GM12878 (cell line): ENCODE data around the gene LRRC52. TPM values are rescaled to one million over a fixed set of nuclear protein-coding genes. Genes with fewer than 3 reads are reported as not detected.

ENCODE experiments used
- ATAC-seq: fragments of 200-7000 bp; cut with Tn5 transposase; 3 replicates; pipeline ENCODE4 v1.9.1; 2020; ENCODE audit warnings: mild to moderate bottlenecking, moderate library complexity
- BruUV-seq: library from RNA; stranded (reverse); fragments of 400-500 nt; replicated peaks from 2 replicates; lab custom pipeline; 2021; lab: Mats Ljungman, UMichigan
- CTCF ChIA-PET: fragments of 300-600 bp; sonication (Branson Sonifier 250); formaldehyde crosslinking; extraction: SDS; loops from one replicate; lab custom pipeline; 2021; ENCODE audit warnings: inconsistent platforms; lab: Yijun Ruan, JAX
- POLR2A ChIA-PET: fragments of 350-600 bp; formaldehyde crosslinking; extraction: SDS; loops from one replicate; lab custom pipeline; 2021; ENCODE audit warnings: inconsistent platforms; lab: Charles Lee
- RAD21 ChIA-PET: fragments of 300-600 bp; sonication (Branson Sonifier 250); formaldehyde crosslinking; loops from one replicate; lab custom pipeline; 2023; ENCODE audit warnings: antibody characterized with exemption; ENCODE audit not compliant: unreplicated experiment; lab: Charles Lee
- SMC1A ChIA-PET: fragments of 300-600 bp; sonication (Branson Sonifier 250); formaldehyde crosslinking; loops from one replicate; lab custom pipeline; 2023; ENCODE audit not compliant: unreplicated experiment, uncharacterized antibody; lab: Charles Lee
- DNase-seq: peaks from one replicate; pipeline ENCODE4 v3.0.0-alpha.2; 2011; ENCODE audit warnings: low read depth, low spot score
- FAIRE-seq: peaks from 3 replicates; lab custom pipeline; 2011; peaks lifted over from hg19 to GRCh38; lab: Jason Lieb, UNC
- H2AFZ ChIP-seq: 2 replicates; pipeline ENCODE4 v1.6.0; 2011; ENCODE audit warnings: low read depth, low read length, control low read depth; ENCODE audit not compliant: control insufficient read depth
- H3K27ac ChIP-seq: 2 replicates; pipeline ENCODE4 v1.5.1; 2011; ENCODE audit warnings: control low read depth; ENCODE audit not compliant: control insufficient read depth, insufficient read depth
- H3K27me3 ChIP-seq, 2 experiments: replicated peaks in 1 of 2; 2 replicates each; pipeline versions ENCODE4 v1.6.0 to v1.6.1; 2011; ENCODE audit warnings: low read length in 1 of 2; ENCODE audit not compliant: control insufficient read depth in 2 of 2, insufficient read depth in 2 of 2
- H3K36me3 ChIP-seq, 2 experiments: 2 replicates each; pipeline ENCODE4 v1.5.1; 2011; ENCODE audit warnings: low read length in 1 of 2; ENCODE audit not compliant: control insufficient read depth in 2 of 2, insufficient read depth in 2 of 2
- H3K4me1 ChIP-seq: 2 replicates; pipeline ENCODE4 v1.6.1; 2011; ENCODE audit warnings: mild to moderate bottlenecking, low read length, moderate library complexity, mixed read lengths; ENCODE audit not compliant: control insufficient read depth, insufficient read depth
- H3K4me2 ChIP-seq: 2 replicates; pipeline ENCODE4 v1.6.0; 2011; ENCODE audit warnings: control low read depth; ENCODE audit not compliant: control insufficient read depth, insufficient read depth
- H3K4me3 ChIP-seq: fragments of 200-600 bp; sonication (generic); 2 replicates; pipeline ENCODE4 v1.5.1; 2016
- H3K79me2 ChIP-seq: 2 replicates; pipeline ENCODE4 v1.6.0; 2011; ENCODE audit warnings: low read length; ENCODE audit not compliant: control insufficient read depth, insufficient read depth
- H3K9ac ChIP-seq: 2 replicates; pipeline ENCODE4 v1.8.0; 2011; ENCODE audit warnings: low read length, control low read depth, mixed read lengths; ENCODE audit not compliant: control insufficient read depth, insufficient read depth
- H3K9me3 ChIP-seq: replicated peaks from 3 replicates; pipeline ENCODE4 v1.5.1; 2011; ENCODE audit warnings: mild to moderate bottlenecking, low read length; ENCODE audit not compliant: control insufficient read depth, insufficient read depth
- H4K20me1 ChIP-seq: 2 replicates; pipeline ENCODE4 v1.6.0; 2011; ENCODE audit not compliant: control insufficient read depth, insufficient read depth
- BCL11A ChIP-seq: IDR thresholded peaks from 2 replicates; pipeline ENCODE4 v1.6.1; 2011; ENCODE audit warnings: low read depth, low read length
- CBX3 ChIP-seq: fragments of 200-600 bp; sonication (generic); IDR thresholded peaks from 2 replicates; pipeline ENCODE4 v1.6.1; 2016; ENCODE audit warnings: low read depth, borderline replicate concordance
- CHD4 ChIP-seq: fragments of 200-600 bp; sonication (generic); IDR thresholded peaks from 2 replicates; pipeline ENCODE4 v1.6.1; 2016; ENCODE audit warnings: mild to moderate bottlenecking
- EED ChIP-seq: sonication (generic); IDR thresholded peaks from 2 replicates; pipeline ENCODE4 v1.6.1; 2016; ENCODE audit warnings: antibody characterized with exemption, low read depth
- HDGF ChIP-seq: fragments of 450-650 bp; IDR thresholded peaks from 2 replicates; pipeline ENCODE4 v1.6.1; 2016; ENCODE audit warnings: antibody characterized with exemption
- MYB ChIP-seq: fragments of 150-350 bp; IDR thresholded peaks from 2 replicates; pipeline ENCODE4 v1.6.1; 2014; ENCODE audit warnings: mild to moderate bottlenecking, low read depth, low read length, borderline replicate concordance
- PAX5 ChIP-seq: IDR thresholded peaks from 2 replicates; pipeline ENCODE4 v1.6.1; 2011; ENCODE audit warnings: low read depth, low read length, borderline replicate concordance
- POU2F2 ChIP-seq: IDR thresholded peaks from 3 replicates; pipeline ENCODE4 v1.6.1; 2011; ENCODE audit warnings: low read depth, mild to moderate bottlenecking, low read length, borderline replicate concordance
- SMAD1 ChIP-seq: fragments of 450-650 bp; IDR thresholded peaks from 2 replicates; pipeline ENCODE4 v1.6.1; 2018; ENCODE audit warnings: mild to moderate bottlenecking, low read depth; ENCODE audit not compliant: partially characterized antibody
- SMAD5 ChIP-seq: IDR thresholded peaks from 2 replicates; pipeline ENCODE4 v1.6.1; 2016; ENCODE audit warnings: antibody characterized with exemption, low read depth
- TCF7 ChIP-seq: IDR thresholded peaks from 2 replicates; pipeline ENCODE4 v1.6.1; 2014; ENCODE audit warnings: antibody characterized with exemption, borderline replicate concordance
- ZBTB4 ChIP-seq: fragments of 450-650 bp; formaldehyde crosslinking; IDR thresholded peaks from 2 replicates; pipeline ENCODE4 v1.4.0; 2022; ENCODE audit warnings: mild to moderate bottlenecking, moderate library complexity
- WGBS: methylation state at CpG from one replicate; pipeline ENCODE4 v1.1.6; 2016; ENCODE audit warnings: low lambda C conversion rate; ENCODE audit not compliant: insufficient replicate concordance, insufficient coverage; ENCODE audit errors: missing lambda C conversion rate; 5-methylcytosine and 5-hydroxymethylcytosine counted together
- in situ Hi-C: fragments of 300-500 bp; cut with MboI; formaldehyde crosslinking; loops from 9 replicates; pipeline ENCODE4 v1.14.3; 2018; ENCODE audit warnings: mixed read lengths
- intact Hi-C: fragments of 100-400 bp; cut with micrococcal nuclease; formaldehyde crosslinking; loops from one replicate; pipeline ENCODE4 v1.14.2; 2022; ENCODE audit not compliant: unreplicated experiment
- polyA plus RNA-seq, 11 experiments: library from polyadenylated mRNA; depleted of rRNA in 4 of 11; unstranded in 6 of 11; stranded (reverse) in 5 of 11; fragments of >200 nt; fragmentation: Nextera tagmentation in 4 of 11; fragmentation: Illumina TruSeq in 1 of 11; extraction: Ambion mirVana in 4 of 11; extraction: Trizol in 1 of 11; gene quantifications; 1 replicate in 1 of 11; 2 replicates in 10 of 11; pipeline versions ENCODE4 v1.2.1 to v1.2.3, GENCODE V29; 2011 to 2016; ENCODE audit warnings: inconsistent platforms in 2 of 11, missing spikeins in 2 of 11, low read depth in 1 of 11
- total RNA-seq, 4 experiments: library from RNA; depleted of rRNA in 3 of 4; stranded (reverse); fragments of >200 nt in 3 of 4; fragmentation: Illumina TruSeq in 1 of 4; extraction: Trizol in 1 of 4; gene quantifications; 2 replicates each; pipeline versions ENCODE4 v1.2.1 to v1.2.3, GENCODE V29; 2013 to 2021

LRRC52 gene
- total and polyA plus RNA-seq, 10 of the 15 experiments (the other 5 are each of a cell fraction or from before 2014, with no cell fraction given) = not detected

GRCh38 chr1:165600793-165601192 lies 57.0 kb downstream of the LRRC52 start:
- H2AFZ ChIP-seq = no peak overlapping the region
- in situ Hi-C loops = loop anchor here (5.0 kb wide), 1 partner anchor 317 kb away; no protein-coding TSS in a partner anchor

GRCh38 chr1:165603810-165604209 lies 60.0 kb downstream of the LRRC52 start:
- Histone ChIP-seq H3K4me2 (no peak overlapping the region), H3K79me2 (no peaks in the 10 kb centered on the region), H3K27ac (no peak overlapping the region), H3K27me3 (no peaks in the 10 kb centered on the region), H3K9me3 (no peaks in the 10 kb centered on the region), H3K4me1 (no peaks in the 10 kb centered on the region), H2AFZ (no peak overlapping the region), H3K9ac (no peak overlapping the region), H3K4me3 (no peak overlapping the region), H4K20me1 (no peaks in the 10 kb centered on the region), H3K36me3 (no peaks in the 10 kb centered on the region)
- intact Hi-C loops (loop anchor here (5.0 kb wide), 2 partner anchors 113 to 223 kb away; partner anchors contain the start of gene UCK2), in situ Hi-C loops (loop anchor here (5.0 kb wide), 1 partner anchor 313 kb away; no protein-coding TSS in a partner anchor)
- DNase-seq (no peak), ATAC-seq (no peak), FAIRE-seq (no peak)
- WGBS = 54% methylated on average over 2 of the region's 2 CpGs
- ChIA-PET SMC1A (no interaction called here), RAD21 (no interaction called here), CTCF (interaction anchor here (0.7 to 14.1 kb wide), 6 partner anchors 13 to 875 kb away, joined by 3 to 176 read pairs (median 32); no protein-coding TSS in a partner anchor), POLR2A (interaction anchor here (1.3 kb wide), 1 partner anchor 309 kb away, joined by 3 read pairs; no protein-coding TSS in a partner anchor)
- BruUV-seq = no TSS peak
- TF ChIP-seq SMAD5 (no peak), CBX3 (no peak), CHD4 (no peak), ZBTB4 (CRISPR knock-in tag) (no peak), PAX5 (no peak), BCL11A (no peak), SMAD1 (no peak), EED (no peak)

More at GRCh38 chr1:165600793-165601192, 57.0 kb downstream of the LRRC52 start:
- ChIA-PET CTCF (interaction anchor here (0.6 to 14.1 kb wide), 24 partner anchors 8 to 564 kb away, joined by 3 to 176 read pairs (median 4); partner anchors contain the start of gene ALDH9A1), RAD21 (interaction anchor here (0.8 to 4.9 kb wide), 9 partner anchors 82 to 313 kb away, joined by 3 to 24 read pairs (median 5); partner anchors contain the start of genes ALDH9A1, TMCO1 and UCK2)
- FAIRE-seq = no peak
- WGBS = 43% methylated on average over 4 of the region's 4 CpGs
- H3K9me3 ChIP-seq = no peaks in the 10 kb centered on the region
- no peaks in the 10 kb centered on the region for H3K79me2 ChIP-seq
- H3K4me1 ChIP-seq = peaks cover 8% of the 10 kb centered on the region; the same call in 1 of the 2 replicates
- intact Hi-C loops = loop anchor here (1.0 to 5.0 kb wide), 4 partner anchors 96 to 314 kb away; partner anchors contain the start of gene UCK2
- no peak for DNase-seq
- H4K20me1 ChIP-seq = no peaks in the 10 kb centered on the region
- H3K36me3 ChIP-seq = no peaks in the 10 kb centered on the region
- H3K27me3 ChIP-seq = no peaks in the 10 kb centered on the region
- BruUV-seq = no TSS peak
- TF ChIP-seq HDGF (no peak), TCF7 (no peak), POU2F2 (no peak), MYB (no peak)
- TF ChIP-seq, all 136 proteins: peak for 0
- SMC1A ChIA-PET = interaction anchor here (0.6 to 10.2 kb wide), 12 partner anchors 14 to 324 kb away, joined by 3 to 109 read pairs (median 4); partner anchors contain the start of gene ALDH9A1
- no peak overlapping the region for H3K4me3 ChIP-seq
- POLR2A ChIA-PET = interaction anchor here (0.7 kb wide), 1 partner anchor 98 kb away, joined by 3 read pairs; the partner anchor contains the start of gene ALDH9A1
- H3K27ac ChIP-seq = no peak overlapping the region
- H3K9ac ChIP-seq = no peak overlapping the region
- no peak for ATAC-seq
- H3K4me2 ChIP-seq = no peak overlapping the region
